GM18858 (cell line): ENCODE data around the gene FCN3.

Source experiments
- ATAC-seq: cut with Tn5 transposase; IDR thresholded peaks from one replicate; pipeline ENCODE4 v1.9.1; 2021; ENCODE audit not compliant: unreplicated experiment

Gene FCN3

GRCh38 chr1:27360159-27361043 is 14.2 kb downstream of the FCN3 start:
- no peak for ATAC-seq

- ATAC-seq: no peak
These were observed 14.8 kb downstream of the FCN3 start for GRCh38 chr1:27359822-27360158.

GRCh38 chr1:27358928-27359313 is 15.7 kb downstream of the FCN3 start:
- no peak for ATAC-seq

- no peak for ATAC-seq
These were observed 16.3 kb downstream of the FCN3 start for GRCh38 chr1:27358038-27358927.

- no peak for ATAC-seq
These were observed 17.2 kb downstream of the FCN3 start for GRCh38 chr1:27357281-27358037.

GRCh38 chr1:27356619-27357280 is 17.9 kb downstream of the FCN3 start:
- ATAC-seq: no peak

GRCh38 chr1:27356277-27356618 is 18.4 kb downstream of the FCN3 start:
- no peak for ATAC-seq

- ATAC-seq: no peak
These were observed 18.9 kb downstream of the FCN3 start for GRCh38 chr1:27355683-27356082.

- ATAC-seq: no peak
These were observed 21.0 kb downstream of the FCN3 start for GRCh38 chr1:27353629-27354028.

- no peak for ATAC-seq
These were observed 21.5 kb downstream of the FCN3 start for GRCh38 chr1:27353166-27353565.

- ATAC-seq: no peak
These were observed 23.0 kb downstream of the FCN3 start for GRCh38 chr1:27351541-27352107.

GRCh38 chr1:27350663-27351540 is 23.7 kb downstream of the FCN3 start:
- no peak for ATAC-seq

- ATAC-seq: no peak
These were observed 24.6 kb downstream of the FCN3 start for GRCh38 chr1:27349784-27350662.

- no peak for ATAC-seq
These were observed 25.5 kb downstream of the FCN3 start for GRCh38 chr1:27348861-27349783.

GRCh38 chr1:27346991-27347624 is 27.5 kb downstream of the FCN3 start:
- ATAC-seq: no peak

- no peak for ATAC-seq
These were observed 28.3 kb downstream of the FCN3 start for GRCh38 chr1:27346357-27346756.

- ATAC-seq: no peak
These were observed 29.4 kb downstream of the FCN3 start for GRCh38 chr1:27345272-27345671.
